Measurements from ENCODE around the gene RNF7.

RNF7 gene

GRCh38 chr3:141722081-141722480 is 16.0 kb upstream of the RNF7 start:
- H3K9me3 Mint-ChIP-seq, result peaks cover 4% of the 10 kb centered on the region
- no peak overlapping the region for H3K4me3 Mint-ChIP-seq
- peaks cover 21% of the 10 kb centered on the region for H3K4me1 Mint-ChIP-seq
- no peak overlapping the region for H3K27ac Mint-ChIP-seq
- H3K27me3 Mint-ChIP-seq (ENCODE audit: low read depth), result no peaks in the 10 kb centered on the region
- TF ChIP-seq, protein P1, sequence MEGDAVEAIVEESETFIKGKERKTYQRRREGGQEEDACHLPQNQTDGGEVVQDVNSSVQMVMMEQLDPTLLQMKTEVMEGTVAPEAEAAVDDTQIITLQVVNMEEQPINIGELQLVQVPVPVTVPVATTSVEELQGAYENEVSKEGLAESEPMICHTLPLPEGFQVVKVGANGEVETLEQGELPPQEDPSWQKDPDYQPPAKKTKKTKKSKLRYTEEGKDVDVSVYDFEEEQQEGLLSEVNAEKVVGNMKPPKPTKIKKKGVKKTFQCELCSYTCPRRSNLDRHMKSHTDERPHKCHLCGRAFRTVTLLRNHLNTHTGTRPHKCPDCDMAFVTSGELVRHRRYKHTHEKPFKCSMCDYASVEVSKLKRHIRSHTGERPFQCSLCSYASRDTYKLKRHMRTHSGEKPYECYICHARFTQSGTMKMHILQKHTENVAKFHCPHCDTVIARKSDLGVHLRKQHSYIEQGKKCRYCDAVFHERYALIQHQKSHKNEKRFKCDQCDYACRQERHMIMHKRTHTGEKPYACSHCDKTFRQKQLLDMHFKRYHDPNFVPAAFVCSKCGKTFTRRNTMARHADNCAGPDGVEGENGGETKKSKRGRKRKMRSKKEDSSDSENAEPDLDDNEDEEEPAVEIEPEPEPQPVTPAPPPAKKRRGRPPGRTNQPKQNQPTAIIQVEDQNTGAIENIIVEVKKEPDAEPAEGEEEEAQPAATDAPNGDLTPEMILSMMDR (IDR thresholded peaks at IDR 0.05; ENCODE audit: unreplicated experiment in 3 of 3), result no peak
- H3K36me3 Mint-ChIP-seq (ENCODE audit: low read depth), result no peaks in the 10 kb centered on the region

- TF ChIP-seq, protein P1 (IDR thresholded peaks at IDR 0.05; ENCODE audit: unreplicated experiment in 3 of 3), result no peak
- peaks cover 21% of the 10 kb centered on the region for H3K4me1 Mint-ChIP-seq
- H3K27me3 Mint-ChIP-seq (ENCODE audit: low read depth), result no peaks in the 10 kb centered on the region
- no peak overlapping the region for H3K4me3 Mint-ChIP-seq
- no peak overlapping the region for H3K27ac Mint-ChIP-seq
- no peaks in the 10 kb centered on the region for H3K9me3 Mint-ChIP-seq
- H3K36me3 Mint-ChIP-seq (ENCODE audit: low read depth), result no peaks in the 10 kb centered on the region
Measured at GRCh38 chr3:141722648-141723047, 15.4 kb upstream of the RNF7 start.

- no peak overlapping the region for H3K4me3 Mint-ChIP-seq
- H3K4me1 Mint-ChIP-seq, result peaks cover 21% of the 10 kb centered on the region
- H3K27ac Mint-ChIP-seq, result no peak overlapping the region
- TF ChIP-seq, protein P1 (IDR thresholded peaks at IDR 0.05; ENCODE audit: unreplicated experiment in 3 of 3), result no peak
- no peaks in the 10 kb centered on the region for H3K36me3 Mint-ChIP-seq (ENCODE audit: low read depth)
- H3K9me3 Mint-ChIP-seq, result no peaks in the 10 kb centered on the region
- H3K27me3 Mint-ChIP-seq (ENCODE audit: low read depth), result no peaks in the 10 kb centered on the region
Measured at GRCh38 chr3:141723255-141723654, 14.8 kb upstream of the RNF7 start.

GRCh38 chr3:141724186-141724585 is 13.9 kb upstream of the RNF7 start:
- peaks cover 21% of the 10 kb centered on the region for H3K4me1 Mint-ChIP-seq
- H3K36me3 Mint-ChIP-seq (ENCODE audit: low read depth), result no peaks in the 10 kb centered on the region
- H3K4me3 Mint-ChIP-seq, result no peak overlapping the region
- no peaks in the 10 kb centered on the region for H3K9me3 Mint-ChIP-seq
- TF ChIP-seq, protein P1 (IDR thresholded peaks at IDR 0.05; ENCODE audit: unreplicated experiment in 3 of 3), result no peak
- no peaks in the 10 kb centered on the region for H3K27me3 Mint-ChIP-seq (ENCODE audit: low read depth)
- no peak overlapping the region for H3K27ac Mint-ChIP-seq

GRCh38 chr3:141725036-141725435 is 13.1 kb upstream of the RNF7 start:
- peak overlapping the region in 1 of 3 experiments; percentile 23 for H3K27ac Mint-ChIP-seq
- H3K4me1 Mint-ChIP-seq, result peaks cover 21% of the 10 kb centered on the region
- no peaks in the 10 kb centered on the region for H3K36me3 Mint-ChIP-seq (ENCODE audit: low read depth)
- H3K4me3 Mint-ChIP-seq, result no peak overlapping the region
- TF ChIP-seq, protein P1 (IDR thresholded peaks at IDR 0.05; ENCODE audit: unreplicated experiment in 3 of 3), result no peak
- no peaks in the 10 kb centered on the region for H3K9me3 Mint-ChIP-seq
- H3K27me3 Mint-ChIP-seq (ENCODE audit: low read depth), result no peaks in the 10 kb centered on the region

- no peaks in the 10 kb centered on the region for H3K36me3 Mint-ChIP-seq (ENCODE audit: low read depth)
- H3K9me3 Mint-ChIP-seq, result no peaks in the 10 kb centered on the region
- no peaks in the 10 kb centered on the region for H3K27me3 Mint-ChIP-seq (ENCODE audit: low read depth)
Measured at GRCh38 chr3:141726483-141726882, 11.6 kb upstream of the RNF7 start.

More at GRCh38 chr3:141726483-141726882, 11.6 kb upstream of the RNF7 start:
- Mint-ChIP-seq H3K4me1 (peaks cover 21% of the 10 kb centered on the region), H3K27ac (no peak overlapping the region), H3K4me3 (no peak overlapping the region)
- TF ChIP-seq, protein P1 (IDR thresholded peaks at IDR 0.05; ENCODE audit: unreplicated experiment in 3 of 3), result no peak
